ENCODE results near the gene CPT1A.

The CPT1A gene

DNA sequence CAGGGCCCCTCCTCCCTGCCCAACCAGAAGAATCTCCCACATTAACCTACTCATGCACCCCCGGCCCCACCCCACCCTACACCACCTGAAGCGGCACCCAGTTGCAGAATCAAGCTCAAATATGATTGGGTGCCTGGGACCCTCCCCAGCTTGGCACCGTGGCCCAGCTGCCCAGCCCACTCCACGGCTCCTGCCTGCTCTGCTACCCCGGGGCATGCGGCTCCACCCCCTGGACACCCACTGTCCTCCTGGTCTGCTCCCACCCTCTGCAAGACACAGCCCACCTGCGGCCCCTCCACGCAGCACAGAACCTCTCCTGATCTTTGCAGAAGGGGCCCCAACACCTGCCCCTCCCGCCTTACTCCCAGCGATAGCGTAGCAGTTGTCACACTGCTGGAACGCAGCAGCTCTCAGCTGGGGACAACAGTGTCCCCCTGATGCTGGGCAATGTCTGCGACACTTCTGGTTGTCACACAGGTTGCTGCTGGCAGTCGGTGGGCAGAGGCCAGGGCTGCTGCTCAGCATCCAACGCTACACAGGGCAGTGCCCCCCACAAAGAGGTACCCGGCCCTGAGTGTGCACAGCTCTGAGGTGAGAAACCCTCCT, 58.4 kb downstream of the CPT1A start:
- Histone ChIP-seq H3K4me3 (replicated peaks; ENCODE audit: low read depth, low read length) (no peak overlapping the region), H3K27me3 (replicated peaks; ENCODE audit: control insufficient read depth, insufficient read depth, low read length) (no peaks in the 10 kb centered on the region), H3K36me3 (ENCODE audit: control insufficient read depth, insufficient read depth, low read length) (peaks cover 3% of the 10 kb centered on the region)
- TF ChIP-seq, protein P1, sequence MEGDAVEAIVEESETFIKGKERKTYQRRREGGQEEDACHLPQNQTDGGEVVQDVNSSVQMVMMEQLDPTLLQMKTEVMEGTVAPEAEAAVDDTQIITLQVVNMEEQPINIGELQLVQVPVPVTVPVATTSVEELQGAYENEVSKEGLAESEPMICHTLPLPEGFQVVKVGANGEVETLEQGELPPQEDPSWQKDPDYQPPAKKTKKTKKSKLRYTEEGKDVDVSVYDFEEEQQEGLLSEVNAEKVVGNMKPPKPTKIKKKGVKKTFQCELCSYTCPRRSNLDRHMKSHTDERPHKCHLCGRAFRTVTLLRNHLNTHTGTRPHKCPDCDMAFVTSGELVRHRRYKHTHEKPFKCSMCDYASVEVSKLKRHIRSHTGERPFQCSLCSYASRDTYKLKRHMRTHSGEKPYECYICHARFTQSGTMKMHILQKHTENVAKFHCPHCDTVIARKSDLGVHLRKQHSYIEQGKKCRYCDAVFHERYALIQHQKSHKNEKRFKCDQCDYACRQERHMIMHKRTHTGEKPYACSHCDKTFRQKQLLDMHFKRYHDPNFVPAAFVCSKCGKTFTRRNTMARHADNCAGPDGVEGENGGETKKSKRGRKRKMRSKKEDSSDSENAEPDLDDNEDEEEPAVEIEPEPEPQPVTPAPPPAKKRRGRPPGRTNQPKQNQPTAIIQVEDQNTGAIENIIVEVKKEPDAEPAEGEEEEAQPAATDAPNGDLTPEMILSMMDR (IDR thresholded peaks at IDR 0.05; ENCODE audit: insufficient read depth, low read length, poor library complexity, severe bottlenecking), result no peak
- DNase-seq (ENCODE audit: extremely low read depth, insufficient read length), result no peak

DNA sequence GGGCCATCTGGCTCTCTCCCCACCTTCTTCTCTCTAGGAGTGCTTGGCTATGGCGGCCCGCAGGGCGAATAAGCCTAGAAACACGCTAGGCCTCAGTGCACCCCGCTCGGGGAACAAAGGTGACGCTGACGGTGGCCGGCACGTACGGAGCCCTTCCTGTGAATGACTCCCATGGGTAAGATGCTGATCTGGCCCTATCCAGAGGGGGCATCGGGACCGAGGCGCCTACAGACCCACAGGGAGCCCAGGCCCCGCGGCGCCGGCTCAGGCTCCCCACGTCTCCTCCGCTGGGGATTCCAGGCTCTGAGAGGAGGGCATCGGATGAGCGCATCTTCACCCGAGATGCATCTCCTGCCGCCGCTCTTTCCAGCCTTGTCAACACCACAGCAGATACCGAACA, 59.0 kb downstream of the CPT1A start:
- Histone ChIP-seq H3K36me3 (ENCODE audit: control insufficient read depth, insufficient read depth, low read length) (peaks cover 3% of the 10 kb centered on the region), H3K27me3 (replicated peaks; ENCODE audit: control insufficient read depth, insufficient read depth, low read length) (no peaks in the 10 kb centered on the region), H3K4me3 (replicated peaks; ENCODE audit: low read depth, low read length) (no peak overlapping the region)
- DNase-seq (ENCODE audit: extremely low read depth, insufficient read length), result no peak
- TF ChIP-seq, protein P1 (IDR thresholded peaks at IDR 0.05; ENCODE audit: insufficient read depth, low read length, poor library complexity, severe bottlenecking), result no peak

DNA sequence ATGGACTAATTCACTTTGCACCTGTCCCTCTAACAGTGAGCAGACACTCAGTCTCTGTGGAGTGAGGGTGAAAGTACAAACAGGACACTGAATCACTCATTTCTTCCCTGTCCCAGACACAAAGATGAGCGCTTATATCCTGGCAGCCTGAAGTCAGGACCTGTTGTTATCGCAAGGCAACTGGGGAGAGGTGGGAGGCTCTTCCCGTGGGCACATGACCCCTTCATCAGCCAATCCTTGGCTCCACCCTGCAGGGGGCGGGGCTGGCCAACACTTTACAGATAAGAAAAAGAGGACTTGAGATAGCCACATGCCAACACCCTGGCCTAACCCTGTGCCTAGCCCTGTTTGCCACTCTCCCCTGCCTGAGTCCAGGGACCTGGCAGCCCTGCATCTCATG, 60.9 kb downstream of the CPT1A start:
- Histone ChIP-seq H3K4me3 (replicated peaks; ENCODE audit: low read depth, low read length) (no peak overlapping the region), H3K27me3 (replicated peaks; ENCODE audit: control insufficient read depth, insufficient read depth, low read length) (no peaks in the 10 kb centered on the region), H3K36me3 (ENCODE audit: control insufficient read depth, insufficient read depth, low read length) (peaks cover 3% of the 10 kb centered on the region)
- TF ChIP-seq, protein P1 (IDR thresholded peaks at IDR 0.05; ENCODE audit: insufficient read depth, low read length, poor library complexity, severe bottlenecking), result no peak
- no peak for DNase-seq (ENCODE audit: extremely low read depth, insufficient read length)

DNA sequence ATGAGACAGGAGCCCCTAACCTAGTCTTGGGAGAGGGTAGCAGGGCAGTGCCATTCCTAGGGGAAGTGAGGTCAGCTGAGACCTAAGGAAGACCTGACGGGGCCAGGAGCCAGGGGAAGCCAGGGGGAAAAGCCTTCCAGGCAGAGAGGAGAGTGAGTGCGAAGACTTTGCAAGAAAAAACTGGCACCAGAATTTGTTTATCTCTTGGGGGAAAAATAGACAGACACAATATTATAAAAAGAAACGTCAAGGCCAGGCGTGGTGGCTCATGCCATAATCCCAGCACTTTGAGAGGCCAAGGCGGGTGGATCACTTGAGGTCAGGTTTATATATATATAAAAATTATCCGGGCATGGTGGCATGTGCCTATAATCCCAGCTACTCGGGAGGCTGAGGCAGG, 63.5 kb downstream of the CPT1A start:
- H3K4me3 ChIP-seq (replicated peaks; ENCODE audit: low read depth, low read length), result no peak overlapping the region
- peaks cover 3% of the 10 kb centered on the region for H3K36me3 ChIP-seq (ENCODE audit: control insufficient read depth, insufficient read depth, low read length)
- H3K27me3 ChIP-seq (replicated peaks; ENCODE audit: control insufficient read depth, insufficient read depth, low read length), result no peaks in the 10 kb centered on the region
- TF ChIP-seq, protein P1 (IDR thresholded peaks at IDR 0.05; ENCODE audit: insufficient read depth, low read length, poor library complexity, severe bottlenecking), result no peak
- DNase-seq (ENCODE audit: extremely low read depth, insufficient read length), result no peak

DNA sequence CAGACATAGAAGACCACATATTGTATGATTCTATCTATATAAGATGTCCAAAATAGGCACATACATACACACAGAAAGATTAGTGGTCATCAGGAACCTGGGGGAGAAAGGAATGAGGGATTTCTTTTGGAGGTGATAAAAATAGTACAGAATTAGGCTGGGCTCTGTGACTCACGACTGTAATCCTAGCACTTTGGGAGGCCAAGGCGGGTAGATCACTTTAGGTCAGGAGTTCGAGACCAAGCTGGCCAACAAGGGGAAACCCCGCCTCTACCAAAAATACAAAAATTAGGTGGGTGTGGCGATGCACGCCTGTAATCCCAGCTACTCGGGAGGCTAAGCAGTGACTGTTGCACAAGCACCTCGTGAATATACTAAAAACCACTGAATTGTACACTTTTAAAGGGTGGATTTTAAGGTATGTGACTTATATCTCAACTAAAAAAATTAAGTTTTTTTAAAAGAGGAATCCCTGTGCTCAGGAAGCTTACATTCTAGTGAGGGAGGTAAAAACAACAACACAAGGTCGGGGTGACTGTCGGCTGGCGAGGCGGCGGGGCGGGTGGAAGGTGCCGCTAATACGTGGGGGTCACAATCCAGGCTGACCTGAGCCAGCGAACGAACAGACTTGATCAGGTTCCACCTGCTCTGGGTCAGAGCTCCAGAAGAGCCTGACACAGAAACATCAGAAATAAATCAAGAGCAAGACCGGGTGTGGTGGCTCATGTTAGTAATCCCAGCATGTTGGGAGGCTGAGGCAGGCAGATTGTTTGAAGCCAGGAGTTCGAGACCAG, 65.1 kb downstream of the CPT1A start:
- TF ChIP-seq, protein P1 (IDR thresholded peaks at IDR 0.05; ENCODE audit: insufficient read depth, low read length, poor library complexity, severe bottlenecking), result no peak
- H3K4me3 ChIP-seq (replicated peaks; ENCODE audit: low read depth, low read length), result no peak overlapping the region
- DNase-seq (ENCODE audit: extremely low read depth, insufficient read length), result no peak
- H3K27me3 ChIP-seq (replicated peaks; ENCODE audit: control insufficient read depth, insufficient read depth, low read length), result no peaks in the 10 kb centered on the region
- peaks cover 3% of the 10 kb centered on the region for H3K36me3 ChIP-seq (ENCODE audit: control insufficient read depth, insufficient read depth, low read length)
